Uterus (tissue), 4 donors: Measurements from ENCODE around the gene GNG4. TPM values are rescaled to one million over a fixed set of nuclear protein-coding genes. Genes with fewer than 3 reads are reported as not detected.

ENCODE experiments used
- DNase-seq, 2 donors: peaks; one replicate each; pipeline ENCODE4 v3.0.0-alpha.2; 2019 to 2020
- H3K27ac ChIP-seq, 2 donors: fragments of 200-600 bp; sonication (generic); 1 replicate in 1 of 2; 2 replicates in 1 of 2; pipeline ENCODE4 v1.5.1; 2016 to 2018
- H3K27me3 ChIP-seq, 2 donors: fragments of 200-600 bp; sonication (generic); one replicate each; pipeline ENCODE4 v1.5.1; 2018 to 2019; ENCODE audit warnings: control low read depth in 1 of 2
- H3K36me3 ChIP-seq, 2 donors: fragments of 200-600 bp; sonication (generic); one replicate each; pipeline ENCODE4 v1.5.1; 2019; ENCODE audit warnings: control low read depth in 1 of 2
- H3K4me1 ChIP-seq, 2 donors: fragments of 200-600 bp; sonication (generic); one replicate each; pipeline ENCODE4 v1.5.1; 2018 to 2019; ENCODE audit warnings: control low read depth in 1 of 2
- H3K4me3 ChIP-seq, 2 donors: fragments of 200-600 bp; sonication (generic); 1 replicate in 1 of 2; 2 replicates in 1 of 2; pipeline ENCODE4 v1.5.1; 2018 to 2019; ENCODE audit warnings: mild to moderate bottlenecking in 1 of 2
- H3K9me3 ChIP-seq, 2 donors: fragments of 200-600 bp; sonication (generic); one replicate each; pipeline ENCODE4 v1.5.1; 2019; ENCODE audit warnings: control low read depth in 1 of 2
- CTCF ChIP-seq, 4 experiments: fragments of 200-600 bp in 2 of 4; fragments of 450-650 bp in 2 of 4; sonication (generic) in 2 of 4; IDR thresholded peaks; one replicate each; pipeline ENCODE4 v1.5.1; 2016 to 2019; ENCODE audit warnings: antibody characterized with exemption in 4 of 4, mild to moderate bottlenecking in 2 of 4, moderate library complexity in 1 of 4
- POLR2A ChIP-seq, 2 donors: fragments of 450-650 bp; IDR thresholded peaks; one replicate each; pipeline ENCODE4 v1.6.1; 2016; ENCODE audit warnings: antibody characterized with exemption in 2 of 2, mild to moderate bottlenecking in 1 of 2, moderate library complexity in 1 of 2
- intact Hi-C: fragments of 100-400 bp; cut with DNase I; formaldehyde crosslinking; loops from one replicate; pipeline ENCODE4 v1.15.1; 2023; ENCODE audit warnings: low total_unique reads
- total RNA-seq, 4 donors: library from RNA; depleted of rRNA in 3 of 4; stranded (reverse); fragments of >200 nt in 3 of 4; gene quantifications; one replicate each; pipeline versions ENCODE4 v1.1.0 to v1.2.4, GENCODE V29; 2014 to 2023
- donor health status: DM: yes; HTN: yes; CAD: no.

Gene GNG4
- total RNA-seq, 4 donors from 2014 or later = 0.51 to 8.2 (median 2.3) TPM

- TF ChIP-seq CTCF (IDR thresholded peaks at IDR 0.05) (no peak), POLR2A (IDR thresholded peaks at IDR 0.05) (no peak)
- no peaks in the 10 kb centered on the region for H3K4me1 ChIP-seq
- DNase-seq = no peak
- H3K27me3 ChIP-seq = no peaks in the 10 kb centered on the region
- no peaks in the 10 kb centered on the region for H3K9me3 ChIP-seq
- intact Hi-C loops = no loop called here
- no peaks in the 10 kb centered on the region for H3K36me3 ChIP-seq
- no peak overlapping the region for H3K27ac ChIP-seq
- no peak overlapping the region for H3K4me3 ChIP-seq
These were observed 117.2 kb downstream of the GNG4 start for GRCh38 chr1:235532360-235532759.

GRCh38 chr1:235527196-235527814 lies 122.3 kb downstream of the GNG4 start:
- DNase-seq = no peak
- Histone ChIP-seq H3K36me3 (no peaks in the 10 kb centered on the region), H3K4me3 (no peak overlapping the region), H3K27me3 (no peaks in the 10 kb centered on the region), H3K27ac (no peak overlapping the region), H3K9me3 (no peaks in the 10 kb centered on the region), H3K4me1 (no peaks in the 10 kb centered on the region)
- no peak for TF ChIP-seq POLR2A (IDR thresholded peaks at IDR 0.05)
- no peak for TF ChIP-seq CTCF (IDR thresholded peaks at IDR 0.05)
- intact Hi-C loops = no loop called here

- Histone ChIP-seq H3K4me1 (no peaks in the 10 kb centered on the region), H3K27me3 (no peaks in the 10 kb centered on the region), H3K9me3 (no peaks in the 10 kb centered on the region), H3K4me3 (no peak overlapping the region), H3K27ac (no peak overlapping the region), H3K36me3 (no peaks in the 10 kb centered on the region)
- intact Hi-C loops = no loop called here
- DNase-seq = no peak
- TF ChIP-seq CTCF (IDR thresholded peaks at IDR 0.05) = no peak
- TF ChIP-seq POLR2A (IDR thresholded peaks at IDR 0.05) = no peak
These were observed 124.3 kb downstream of the GNG4 start for GRCh38 chr1:235525314-235525713.

GRCh38 chr1:235516862-235517446 lies 132.6 kb downstream of the GNG4 start:
- Histone ChIP-seq H3K27me3 (no peaks in the 10 kb centered on the region), H3K36me3 (no peaks in the 10 kb centered on the region), H3K4me3 (no peak overlapping the region), H3K4me1 (no peaks in the 10 kb centered on the region), H3K9me3 (no peaks in the 10 kb centered on the region), H3K27ac (no peak overlapping the region)
- TF ChIP-seq CTCF (IDR thresholded peaks at IDR 0.05) (no peak), POLR2A (IDR thresholded peaks at IDR 0.05) (no peak)
- intact Hi-C loops = no loop called here
- no peak for DNase-seq

GRCh38 chr1:235515844-235516512 lies 133.6 kb downstream of the GNG4 start:
- Histone ChIP-seq H3K27me3 (no peaks in the 10 kb centered on the region), H3K36me3 (no peaks in the 10 kb centered on the region), H3K9me3 (no peaks in the 10 kb centered on the region), H3K27ac (no peak overlapping the region), H3K4me1 (no peaks in the 10 kb centered on the region), H3K4me3 (no peak overlapping the region)
- intact Hi-C loops = no loop called here
- DNase-seq = no peak
- TF ChIP-seq POLR2A (IDR thresholded peaks at IDR 0.05) = no peak
- no peak for TF ChIP-seq CTCF (IDR thresholded peaks at IDR 0.05)
